H9 (cell line): ENCODE results near the gene LARP4B. TPM values are rescaled to one million over a fixed set of nuclear protein-coding genes. Genes with fewer than 3 reads are reported as not detected.

ENCODE experiments used
- DNase-seq: peaks from one replicate; pipeline ENCODE4 v3.0.0-alpha.2; 2017
- H2AFZ ChIP-seq: one replicate; pipeline ENCODE4 v1.6.1; 2013; ENCODE audit warnings: mild to moderate bottlenecking, low read length, control low read depth, moderate library complexity
- H2AK5ac ChIP-seq: 2 replicates; pipeline ENCODE4 v1.6.1; 2013; ENCODE audit warnings: low read length, control low read depth, mixed read lengths; ENCODE audit not compliant: insufficient read length
- H2BK120ac ChIP-seq: one replicate; pipeline ENCODE4 v1.6.1; 2013; ENCODE audit warnings: low read depth, mild to moderate bottlenecking, low read length, control low read depth, inconsistent platforms; ENCODE audit not compliant: poor library complexity, severe bottlenecking
- H2BK12ac ChIP-seq: 2 replicates; pipeline ENCODE4 v1.6.1; 2013; ENCODE audit warnings: low read length, control low read depth, mixed read lengths, low read depth; ENCODE audit not compliant: insufficient read length
- H2BK15ac ChIP-seq: 2 replicates; pipeline ENCODE4 v1.6.1; 2013; ENCODE audit warnings: low read depth, low read length, control low read depth
- H2BK20ac ChIP-seq: one replicate; pipeline ENCODE4 v1.6.1; 2013; ENCODE audit warnings: low read depth, mild to moderate bottlenecking, low read length, control low read depth, inconsistent platforms; ENCODE audit not compliant: poor library complexity, severe bottlenecking
- H2BK5ac ChIP-seq: 2 replicates; pipeline ENCODE4 v1.6.1; 2013; ENCODE audit warnings: low read length, control low read depth, mixed read lengths; ENCODE audit not compliant: insufficient read length
- H3K14ac ChIP-seq: 2 replicates; pipeline ENCODE4 v1.6.1; 2013; ENCODE audit warnings: low read length, control low read depth; ENCODE audit not compliant: insufficient read depth
- H3K18ac ChIP-seq: 2 replicates; pipeline ENCODE4 v1.6.1; 2013; ENCODE audit warnings: low read depth, mild to moderate bottlenecking, mixed read lengths, low read length, control low read depth; ENCODE audit not compliant: insufficient read length
- H3K23ac ChIP-seq: 2 replicates; pipeline ENCODE4 v1.6.1; 2013; ENCODE audit warnings: low read length, control low read depth, mixed read lengths, low read depth; ENCODE audit not compliant: insufficient read length
- H3K23me2 ChIP-seq: 2 replicates; pipeline ENCODE4 v1.6.1; 2013; ENCODE audit warnings: low read depth, mild to moderate bottlenecking, mixed read lengths, low read length, control low read depth; ENCODE audit not compliant: insufficient read length, poor library complexity, severe bottlenecking
- H3K27ac ChIP-seq: 2 replicates; pipeline ENCODE4 v1.5.1; 2013; ENCODE audit warnings: low read length, control low read depth, mixed read lengths, low read depth; ENCODE audit not compliant: insufficient read length
- H3K27me3 ChIP-seq: 2 replicates; pipeline ENCODE4 v1.6.1; 2013; ENCODE audit warnings: low read length, control low read depth, inconsistent platforms; ENCODE audit not compliant: insufficient read depth
- H3K4ac ChIP-seq: 2 replicates; pipeline ENCODE4 v1.6.1; 2013; ENCODE audit warnings: low read depth, mild to moderate bottlenecking, control low read depth, inconsistent platforms, low read length, moderate library complexity
- H3K4me1 ChIP-seq: 2 replicates; pipeline ENCODE4 v1.6.1; 2013; ENCODE audit warnings: low read length, control low read depth, inconsistent platforms; ENCODE audit not compliant: insufficient read depth
- H3K4me2 ChIP-seq: 2 replicates; pipeline ENCODE4 v1.6.1; 2013; ENCODE audit warnings: low read length, control low read depth, mixed read lengths; ENCODE audit not compliant: insufficient read length, insufficient read depth
- H3K56ac ChIP-seq: 2 replicates; pipeline ENCODE4 v1.6.1; 2013; ENCODE audit warnings: low read depth, mild to moderate bottlenecking, mixed read lengths, low read length, control low read depth; ENCODE audit not compliant: insufficient read length
- H3K79me1 ChIP-seq: 2 replicates; pipeline ENCODE4 v1.6.1; 2013; ENCODE audit warnings: low read depth, mild to moderate bottlenecking, moderate library complexity, low read length, control low read depth, inconsistent platforms; ENCODE audit not compliant: insufficient read depth, poor library complexity, severe bottlenecking
- H3K79me2 ChIP-seq: 2 replicates; pipeline ENCODE4 v1.6.1; 2013; ENCODE audit warnings: low read length, control low read depth, inconsistent platforms; ENCODE audit not compliant: insufficient read depth
- H3K9ac ChIP-seq: 2 replicates; pipeline ENCODE4 v1.6.1; 2013; ENCODE audit warnings: low read length, control low read depth, mixed read lengths; ENCODE audit not compliant: insufficient read length; ENCODE audit errors: extremely low read depth
- H3K9me3 ChIP-seq: one replicate; pipeline ENCODE4 v1.6.1; 2013; ENCODE audit warnings: low read depth, low read length, inconsistent platforms; ENCODE audit not compliant: control insufficient read depth
- H3T11ph ChIP-seq: one replicate; pipeline ENCODE4 v1.6.1; 2013; ENCODE audit warnings: mild to moderate bottlenecking, low read length, control low read depth, inconsistent platforms
- H4K20me1 ChIP-seq: one replicate; pipeline ENCODE4 v1.6.1; 2013; ENCODE audit not compliant: control insufficient read depth, insufficient read length, insufficient read depth
- H4K5ac ChIP-seq: 2 replicates; pipeline ENCODE4 v1.6.1; 2013; ENCODE audit warnings: low read depth, mild to moderate bottlenecking, mixed read lengths, low read length, control low read depth; ENCODE audit not compliant: insufficient read length
- H4K8ac ChIP-seq: replicated peaks from 2 replicates; pipeline ENCODE4 v1.6.1; 2013; ENCODE audit warnings: low read length, control low read depth, mixed read lengths, low read depth; ENCODE audit not compliant: insufficient read length
- H4K91ac ChIP-seq: 2 replicates; pipeline ENCODE4 v1.6.1; 2013; ENCODE audit warnings: low read depth, mild to moderate bottlenecking, moderate library complexity, mixed read lengths, low read length, control low read depth; ENCODE audit not compliant: insufficient read length
- H3K27ac Mint-ChIP-seq, 3 experiments: 2 replicates in 2 of 3; 3 replicates in 1 of 3; pipeline ENCODE4 v1.8.0; 2020 to 2021; ENCODE audit warnings: mixed read lengths in 3 of 3, mild to moderate bottlenecking in 1 of 3, moderate library complexity in 1 of 3
- H3K27me3 Mint-ChIP-seq: 2 replicates; pipeline ENCODE4 v1.8.0; 2021; ENCODE audit warnings: low read depth, mild to moderate bottlenecking, moderate library complexity, mixed read lengths
- H3K36me3 Mint-ChIP-seq, 3 experiments: 2 replicates in 2 of 3; 3 replicates in 1 of 3; pipeline ENCODE4 v1.8.0; 2020 to 2021; ENCODE audit warnings: low read depth in 3 of 3, mixed read lengths in 3 of 3; ENCODE audit not compliant: insufficient read depth in 1 of 3
- H3K4me1 Mint-ChIP-seq, 2 experiments: 2 replicates each; pipeline ENCODE4 v1.8.0; 2020; ENCODE audit warnings: mixed read lengths in 2 of 2
- H3K4me3 Mint-ChIP-seq, 2 experiments: 2 replicates in 1 of 2; 3 replicates in 1 of 2; pipeline ENCODE4 v1.8.0; 2020 to 2021; ENCODE audit warnings: mild to moderate bottlenecking in 2 of 2, mixed read lengths in 2 of 2, moderate library complexity in 1 of 2
- H3K9me3 Mint-ChIP-seq, 2 experiments: 2 replicates in 1 of 2; 3 replicates in 1 of 2; pipeline ENCODE4 v1.8.0; 2020; ENCODE audit warnings: mild to moderate bottlenecking in 2 of 2, mixed read lengths in 2 of 2, moderate library complexity in 1 of 2
- CTCF ChIP-seq: fragments of 200-600 bp; sonication (generic); conservative IDR thresholded peaks from 3 replicates; pipeline ENCODE4 v1.8.0; 2021; ENCODE audit warnings: antibody characterized with exemption, mild to moderate bottlenecking
- WGBS: extraction: QIAGEN DNeasy Blood & Tissue Kit; methylation state at CpG from one replicate; pipeline ENCODE4 v1.1.7; 2013; ENCODE audit warnings: missing lambda C conversion rate, low lambda C conversion rate, mixed read lengths; ENCODE audit not compliant: insufficient read length; ENCODE audit errors: extremely low coverage; 5-methylcytosine and 5-hydroxymethylcytosine counted together
- total RNA-seq: library from RNA; stranded (reverse); gene quantifications from 2 replicates; pipeline ENCODE4 v1.2.1, GENCODE V29; 2021

LARP4B gene
- total RNA-seq, 1 experiment from 2014 or later = 88.9 TPM

- TF ChIP-seq CTCF = no peak
- H3K4me1 ChIP-seq = no peaks in the 10 kb centered on the region
- H3K4me3 Mint-ChIP-seq = no peak overlapping the region
These were observed 49.1 kb upstream of the LARP4B start for GRCh38 chr10:980468-981093.

More at GRCh38 chr10:980468-981093, 49.1 kb upstream of the LARP4B start:
- H3K4me2 ChIP-seq = no peak overlapping the region
- no peak for DNase-seq
- peaks cover 27 to 35% (median 28%) of the 10 kb centered on the region in 3 experiments for H3K36me3 Mint-ChIP-seq
- H3K9me3 Mint-ChIP-seq = peaks cover 36 to 37% of the 10 kb centered on the region in 2 experiments
- no peak overlapping the region for H4K5ac ChIP-seq
- no peak overlapping the region for H3K23ac ChIP-seq
- H2BK5ac ChIP-seq = no peak overlapping the region
- no peak overlapping the region for H3K27ac ChIP-seq
- no peak overlapping the region for H2BK20ac ChIP-seq
- H3K56ac ChIP-seq = no peak overlapping the region
- H2BK15ac ChIP-seq = no peak overlapping the region
- H3K27me3 ChIP-seq = no peaks in the 10 kb centered on the region
- no peaks in the 10 kb centered on the region for H3K4me1 Mint-ChIP-seq
- no peak overlapping the region for H3K18ac ChIP-seq
- H3K14ac ChIP-seq = no peak overlapping the region
- no peak overlapping the region for H3K9ac ChIP-seq
- H2AK5ac ChIP-seq = no peak overlapping the region
- no peak overlapping the region for H3K4ac ChIP-seq
- H3K23me2 ChIP-seq = no peaks in the 10 kb centered on the region
- no peak overlapping the region for H3K27ac Mint-ChIP-seq
- peaks cover 27% of the 10 kb centered on the region for H3K9me3 ChIP-seq
- H4K8ac ChIP-seq = no peak overlapping the region
- WGBS = no CpG with 5 or more reads among the region's 5 CpGs
- no peaks in the 10 kb centered on the region for H4K20me1 ChIP-seq
- H3K79me1 ChIP-seq = no peaks in the 10 kb centered on the region
- H3K27me3 Mint-ChIP-seq = peaks cover 1% of the 10 kb centered on the region; the same call in 1 of the 2 replicates
- H3T11ph ChIP-seq = no peak overlapping the region
- no peak overlapping the region for H2BK120ac ChIP-seq
- no peak overlapping the region for H2AFZ ChIP-seq
- no peak overlapping the region for H2BK12ac ChIP-seq
- H4K91ac ChIP-seq = no peak overlapping the region
- H3K79me2 ChIP-seq = no peaks in the 10 kb centered on the region
